ENCODE data around the gene IGFALS. TPM values are rescaled to one million over a fixed set of nuclear protein-coding genes. Genes with fewer than 3 reads are reported as not detected.

The IGFALS gene
- total and polyA plus RNA-seq, 2 experiments from 2014 or later = 1.3 to 2.1 TPM

- Histone ChIP-seq H3K4me3 (no peak overlapping the region), H3K4me1 (ENCODE audit: low read depth) (no peaks in the 10 kb centered on the region), H3K9me3 (ENCODE audit: low read depth) (no peaks in the 10 kb centered on the region), H3K27ac (no peak overlapping the region), H3K27me3 (no peaks in the 10 kb centered on the region), H3K36me3 (peaks cover 6% of the 10 kb centered on the region)
- no peak for TF ChIP-seq CTCF (IDR thresholded peaks at IDR 0.05; ENCODE audit: low read depth, low read length)
- no peak for DNase-seq (ENCODE audit: low read depth in 1 of 2, low spot score in 1 of 2)
Measured at GRCh38 chr16:1787056-1787321, 6.5 kb downstream of the IGFALS start.

GRCh38 chr16:1786242-1787055, 7.1 kb downstream of the IGFALS start:
- no peak overlapping the region for H3K27ac ChIP-seq
- no peaks in the 10 kb centered on the region for H3K4me1 ChIP-seq (ENCODE audit: low read depth)
- no peaks in the 10 kb centered on the region for H3K9me3 ChIP-seq (ENCODE audit: low read depth)
- no peak overlapping the region for H3K4me3 ChIP-seq
- H3K27me3 ChIP-seq = no peaks in the 10 kb centered on the region
- DNase-seq (ENCODE audit: low read depth in 1 of 2, low spot score in 1 of 2) = no peak
- peaks cover 6% of the 10 kb centered on the region for H3K36me3 ChIP-seq
- no peak for TF ChIP-seq CTCF (IDR thresholded peaks at IDR 0.05; ENCODE audit: low read depth, low read length)

- no peak for TF ChIP-seq CTCF (IDR thresholded peaks at IDR 0.05; ENCODE audit: low read depth, low read length)
- no peaks in the 10 kb centered on the region for H3K27me3 ChIP-seq
- DNase-seq (ENCODE audit: low read depth in 1 of 2, low spot score in 1 of 2) = no peak
Measured at GRCh38 chr16:1785846-1786170, 7.7 kb downstream of the IGFALS start.

GRCh38 chr16:1784977-1785845, 8.3 kb downstream of the IGFALS start:
- Histone ChIP-seq H3K36me3 (peaks cover 6% of the 10 kb centered on the region), H3K27me3 (no peaks in the 10 kb centered on the region), H3K9me3 (ENCODE audit: low read depth) (no peaks in the 10 kb centered on the region), H3K4me3 (no peak overlapping the region), H3K4me1 (ENCODE audit: low read depth) (no peaks in the 10 kb centered on the region), H3K27ac (no peak overlapping the region)
- no peak for TF ChIP-seq CTCF (IDR thresholded peaks at IDR 0.05; ENCODE audit: low read depth, low read length)
- no peak for DNase-seq (ENCODE audit: low read depth in 1 of 2, low spot score in 1 of 2)

More at GRCh38 chr16:1785846-1786170, 7.7 kb downstream of the IGFALS start:
- Histone ChIP-seq H3K4me3 (no peak overlapping the region), H3K36me3 (peaks cover 6% of the 10 kb centered on the region), H3K27ac (no peak overlapping the region), H3K4me1 (ENCODE audit: low read depth) (no peaks in the 10 kb centered on the region), H3K9me3 (ENCODE audit: low read depth) (no peaks in the 10 kb centered on the region)

- Histone ChIP-seq H3K9me3 (ENCODE audit: low read depth) (no peaks in the 10 kb centered on the region), H3K4me3 (peak within 1 kb of the TSS; percentile 92), H3K27me3 (no peaks in the 10 kb centered on the region), H3K36me3 (no peaks in the 10 kb centered on the region), H3K27ac (peak within 1 kb of the TSS; percentile 83), H3K4me1 (ENCODE audit: low read depth) (no peaks in the 10 kb centered on the region)
- peak; percentile 100 for DNase-seq (ENCODE audit: low read depth in 1 of 2, low spot score in 1 of 2)
- no peak for TF ChIP-seq CTCF (IDR thresholded peaks at IDR 0.05; ENCODE audit: low read depth, low read length)
Measured at GRCh38 chr16:1782408-1783264, 10.9 kb downstream of the IGFALS start, which contains the start of the genes NUBP2 and SPSB3. NUBP2 (plus strand) TSS chr16:1782960; CDS start chr16:1783021, 61 bp downstream. SPSB3 (minus strand) TSS chr16:1782571; CDS start chr16:1781483, 1,088 bp downstream.
